Kidney (tissue), 22 donors: Measurements from ENCODE around the gene ZNF883. TPM values are rescaled to one million over a fixed set of nuclear protein-coding genes. Genes with fewer than 3 reads are reported as not detected.
A peak's percentile ranks its signal among the peaks of the same experiment; 100 is the strongest.
"Not testable (repeated sequence)": the region's sequence is repeated elsewhere in the genome, so short reads cannot be mapped to it uniquely, and the experiment has no call there.

Source experiments
- DNase-seq, 5 donors: peaks; one replicate each; pipeline ENCODE4 v3.0.0-alpha.2; 2013 to 2020
- FAIRE-seq: peaks from 2 replicates; lab custom pipeline; 2012; peaks lifted over from hg19 to GRCh38; lab: Jason Lieb, UNC
- H3K27ac ChIP-seq, 2 donors: one replicate each; pipeline ENCODE4 v1.7.0; 2013; ENCODE audit warnings: low read depth in 2 of 2, low read length in 2 of 2, inconsistent platforms in 1 of 2
- H3K27me3 ChIP-seq: one replicate; pipeline ENCODE4 v1.7.1; 2013; ENCODE audit warnings: low read length, inconsistent platforms; ENCODE audit not compliant: control insufficient read depth, insufficient read depth
- H3K36me3 ChIP-seq, 3 donors: one replicate each; pipeline versions ENCODE4 v1.7.0 to v1.7.1; 2013; ENCODE audit warnings: low read length in 3 of 3, control low read depth in 1 of 3, inconsistent platforms in 1 of 3; ENCODE audit not compliant: insufficient read depth in 3 of 3, control insufficient read depth in 2 of 3
- H3K4me1 ChIP-seq, 3 donors: one replicate each; pipeline versions ENCODE4 v1.7.0 to v1.7.1; 2013; ENCODE audit warnings: low read length in 3 of 3, inconsistent platforms in 1 of 3, low read depth in 1 of 3; ENCODE audit not compliant: control insufficient read depth in 2 of 3, insufficient read depth in 2 of 3
- H3K4me3 ChIP-seq, 3 donors: one replicate each; pipeline versions ENCODE4 v1.7.0 to v1.8.1; 2013; ENCODE audit warnings: low read length in 3 of 3, control low read depth in 1 of 3, inconsistent platforms in 1 of 3
- H3K9ac ChIP-seq, 3 donors: one replicate each; pipeline versions ENCODE4 v1.7.0 to v1.7.1; 2013; ENCODE audit warnings: low read length in 3 of 3, control low read depth in 1 of 3, inconsistent platforms in 1 of 3
- H3K9me3 ChIP-seq, 3 donors: one replicate each; pipeline versions ENCODE4 v1.7.0 to v1.7.1; 2013; ENCODE audit warnings: low read length in 3 of 3, control low read depth in 1 of 3, inconsistent platforms in 1 of 3; ENCODE audit not compliant: control insufficient read depth in 2 of 3, insufficient read depth in 1 of 3
- CTCF ChIP-seq: IDR thresholded peaks from 3 replicates; pipeline ENCODE4 v1.5.1; 2012; ENCODE audit warnings: mild to moderate bottlenecking, moderate library complexity, borderline replicate concordance; ENCODE audit not compliant: insufficient read depth; ENCODE audit errors: extremely low read depth
- intact Hi-C: fragments of 100-400 bp; cut with DNase I; formaldehyde crosslinking; loops from one replicate; pipeline ENCODE4 v1.11.1; 2022
- long read RNA-seq, 10 donors: library from polyadenylated mRNA in 1 of 10; unstranded in 1 of 10; transcript quantifications; one replicate each; pipeline ENCODE4 v2.0.0 and lab custom pipeline, GENCODE V29; 2021 to 2026
- polyA plus RNA-seq: library from polyadenylated mRNA; stranded (reverse); fragments of 350-450 nt; fragmentation: Illumina TruSeq; extraction: RNeasy Lipid Tissue Mini Kit (QIAGEN cat#74804); gene quantifications from one replicate; pipeline ENCODE4 v1.2.3, GENCODE V29; 2014; ENCODE audit warnings: low read depth, low replicate concordance; ENCODE audit not compliant: insufficient read depth
- total RNA-seq: library from RNA; stranded (reverse); fragmentation: NEBNext Ultra II Directional; extraction: Animal tissue kit (Norgen Biotek cat#: 25700); gene quantifications from one replicate; pipeline ENCODE4 v1.2.1, GENCODE V29; 2021
- donor health status: control.
- donor health status: control.
- donor health status: control.
- donor health status: control.
- donor health status: control.
- donor health status: DM: yes; HTN: yes; CAD: no.
- donor health status: Normal renal cell carcinoma (clear cell type).

The ZNF883 gene
- total RNA-seq, result 3.0 TPM
- 2.9 TPM for polyA plus RNA-seq
- long read RNA-seq, donor 1, partial matches to known transcripts, result 0 of 5 reads
- long read RNA-seq, donor 1, other reads (novel, unspliced or antisense), result 0 of 5 reads
- long read RNA-seq, donor 2, transcript ZNF883-201 (5 exons, 2,414 nt), result major isoform, 6 of 6 reads
- long read RNA-seq, donor 2, partial matches to known transcripts, result 0 of 6 reads
- long read RNA-seq, donor 2, other reads (novel, unspliced or antisense), result 0 of 6 reads
- long read RNA-seq, donor 3, transcript ZNF883-204 (1 exons, 1,140 nt), result major isoform, 5 of 6 reads
- long read RNA-seq, donor 3, partial matches to known transcripts, result 0 of 6 reads
- long read RNA-seq, donor 3, other reads (novel, unspliced or antisense), result 0 of 6 reads
- long read RNA-seq, donor 4, partial matches to known transcripts, result 0 of 2 reads
- long read RNA-seq, donor 4, other reads (novel, unspliced or antisense), result 0 of 2 reads
- long read RNA-seq, donor 5, result 0 reads
- long read RNA-seq, donor 6, transcript ZNF883-201 (5 exons, 2,414 nt), result major isoform, 6 of 6 reads
- long read RNA-seq, donor 6, partial matches to known transcripts, result 0 of 6 reads
- long read RNA-seq, donor 6, other reads (novel, unspliced or antisense), result 0 of 6 reads
- long read RNA-seq, donor 7, partial matches to known transcripts, result 0 of 1 reads
- long read RNA-seq, donor 7, other reads (novel, unspliced or antisense), result 0 of 1 reads
- long read RNA-seq, donor 8, partial matches to known transcripts, result 0 of 3 reads
- long read RNA-seq, donor 8, other reads (novel, unspliced or antisense), result 0 of 3 reads
- long read RNA-seq, donor 9, result 0 reads
- long read RNA-seq, donor 10, transcript ZNF883-201 (5 exons, 2,414 nt), result major isoform, 5 of 6 reads
- long read RNA-seq, donor 10, partial matches to known transcripts, result 0 of 6 reads
- long read RNA-seq, donor 10, other reads (novel, unspliced or antisense), result 0 of 6 reads

GRCh38 chr9:113011911-113012381, at the start of gene ZNF883:
Gene ZNF883 (minus strand): TSS chr9:113012192.
- peak within 1 kb of the TSS; percentile 39 to 66 (median 62) for H3K4me3 ChIP-seq
- intact Hi-C loops, result no loop called here

GRCh38 chr9:113061072-113061850, 49.3 kb upstream of the ZNF883 start:
- intact Hi-C loops, H3K9ac ChIP-seq, H3K4me1 ChIP-seq, H3K4me3 ChIP-seq, H3K27ac ChIP-seq, H3K36me3 ChIP-seq, FAIRE-seq: not testable (repeated sequence)
- peaks cover 0 to 21% (median 3%) of the 10 kb centered on the region in 3 donors for H3K9me3 ChIP-seq
- peaks cover 19% of the 10 kb centered on the region for H3K27me3 ChIP-seq
- peak in 3 of 5 donors; percentile 19 to 58 (median 52) for DNase-seq

More at GRCh38 chr9:113011911-113012381, at the start of gene ZNF883:
- H3K27me3 ChIP-seq, result no peaks in the 10 kb centered on the region
- H3K4me1 ChIP-seq, result no peaks in the 10 kb centered on the region
- H3K9me3 ChIP-seq, result peaks cover 0 to 3% (median 0%) of the 10 kb centered on the region in 3 donors
- no peaks in the 10 kb centered on the region for H3K36me3 ChIP-seq
- TF ChIP-seq CTCF, result no peak
- no peak within 1 kb of the TSS for H3K27ac ChIP-seq
- DNase-seq (peak; percentile 79 to 93 (median 83)), FAIRE-seq (no peak)
- H3K9ac ChIP-seq, result peak within 1 kb of the TSS in 1 of 3 donors; percentile 56

- FAIRE-seq, H3K4me1 ChIP-seq, H3K9ac ChIP-seq, H3K36me3 ChIP-seq, intact Hi-C loops, H3K27ac ChIP-seq: not testable (repeated sequence)
- Histone ChIP-seq H3K9me3 (peaks cover 0 to 31% (median 3%) of the 10 kb centered on the region in 3 donors), H3K27me3 (peaks cover 19% of the 10 kb centered on the region), H3K4me3 (peak overlapping the region in 1 of 3 donors; percentile 54)
- DNase-seq, result peak in 4 of 5 donors; percentile 9 to 75 (median 43)
These were observed 47.7 kb upstream of the ZNF883 start for GRCh38 chr9:113059581-113060284.
